Mammary epithelial cell (primary cell): ENCODE measurements around the gene BPIFB1.

Experiments used
- EZH2 ChIP-seq: IDR thresholded peaks from 2 replicates; pipeline ENCODE4 v1.6.1; 2012; ENCODE audit warnings: low read length, inconsistent platforms, borderline replicate concordance
- TF ChIP-seq, protein P1 (sequence below), 2 donors: IDR thresholded peaks in 1 of 2; conservative IDR thresholded peaks in 1 of 2; 2 replicates each; pipeline ENCODE4 v1.5.1; 2011 to 2012; ENCODE audit warnings: inconsistent platforms in 2 of 2, low read length in 2 of 2, mild to moderate bottlenecking in 2 of 2, control low read depth in 1 of 2, low read depth in 1 of 2; ENCODE audit not compliant: insufficient read depth in 1 of 2; ENCODE audit errors: extremely low read depth in 1 of 2

DNA sequence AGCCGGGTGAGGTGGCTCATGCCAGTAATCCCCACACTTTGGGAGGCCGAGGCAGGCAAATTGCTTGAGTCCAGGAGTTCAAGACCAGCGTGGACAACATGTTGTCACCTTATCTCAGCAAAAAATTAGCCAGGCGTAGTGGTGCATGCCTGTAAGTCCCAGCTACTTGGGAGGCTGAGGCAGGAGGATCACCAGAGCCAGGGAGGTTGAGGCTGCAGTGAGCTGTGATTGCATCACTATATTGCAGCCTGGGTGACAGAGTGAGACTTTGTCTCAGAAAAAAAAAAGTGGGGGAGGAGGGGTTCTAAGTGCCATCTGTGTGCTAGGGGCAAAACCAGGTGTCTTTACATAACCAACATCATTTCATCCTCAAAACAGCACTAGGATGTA is 70.0 kb downstream of the BPIFB1 start:
- TF ChIP-seq, protein P1, sequence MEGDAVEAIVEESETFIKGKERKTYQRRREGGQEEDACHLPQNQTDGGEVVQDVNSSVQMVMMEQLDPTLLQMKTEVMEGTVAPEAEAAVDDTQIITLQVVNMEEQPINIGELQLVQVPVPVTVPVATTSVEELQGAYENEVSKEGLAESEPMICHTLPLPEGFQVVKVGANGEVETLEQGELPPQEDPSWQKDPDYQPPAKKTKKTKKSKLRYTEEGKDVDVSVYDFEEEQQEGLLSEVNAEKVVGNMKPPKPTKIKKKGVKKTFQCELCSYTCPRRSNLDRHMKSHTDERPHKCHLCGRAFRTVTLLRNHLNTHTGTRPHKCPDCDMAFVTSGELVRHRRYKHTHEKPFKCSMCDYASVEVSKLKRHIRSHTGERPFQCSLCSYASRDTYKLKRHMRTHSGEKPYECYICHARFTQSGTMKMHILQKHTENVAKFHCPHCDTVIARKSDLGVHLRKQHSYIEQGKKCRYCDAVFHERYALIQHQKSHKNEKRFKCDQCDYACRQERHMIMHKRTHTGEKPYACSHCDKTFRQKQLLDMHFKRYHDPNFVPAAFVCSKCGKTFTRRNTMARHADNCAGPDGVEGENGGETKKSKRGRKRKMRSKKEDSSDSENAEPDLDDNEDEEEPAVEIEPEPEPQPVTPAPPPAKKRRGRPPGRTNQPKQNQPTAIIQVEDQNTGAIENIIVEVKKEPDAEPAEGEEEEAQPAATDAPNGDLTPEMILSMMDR (conservative IDR thresholded peaks at IDR 0.05 in 1 of 2, IDR thresholded peaks at IDR 0.05 in 1 of 2; ENCODE audit: extremely low read depth in 1 of 2, insufficient read depth in 1 of 2, low read depth in 1 of 2, low read length in 2 of 2), result no peak
- no peak for TF ChIP-seq EZH2
